Osteoblast (primary cell): ENCODE measurements around the gene CHST4. TPM values are rescaled to one million over a fixed set of nuclear protein-coding genes. Genes with fewer than 3 reads are reported as not detected.

Experiments used
- DNase-seq: peaks from one replicate; pipeline ENCODE4 v3.0.0; 2011; ENCODE audit warnings: low spot score, mixed read lengths; ENCODE audit not compliant: insufficient read length; ENCODE audit errors: missing footprints
- H2AFZ ChIP-seq: 2 replicates; pipeline ENCODE4 v1.6.0; 2011; ENCODE audit warnings: mild to moderate bottlenecking, low read length
- H3K27ac ChIP-seq: 2 replicates; pipeline ENCODE4 v1.5.1; 2011; ENCODE audit warnings: mild to moderate bottlenecking, low read depth, low read length, moderate library complexity
- H3K27me3 ChIP-seq: 2 replicates; pipeline ENCODE4 v1.6.0; 2012; ENCODE audit warnings: mild to moderate bottlenecking, control low read depth, inconsistent platforms, low read length, moderate library complexity; ENCODE audit not compliant: insufficient read depth
- H3K36me3 ChIP-seq: 2 replicates; pipeline ENCODE4 v1.5.1; 2011; ENCODE audit warnings: mild to moderate bottlenecking, low read length, control low read depth, moderate library complexity; ENCODE audit not compliant: insufficient read depth
- H3K4me1 ChIP-seq: 2 replicates; pipeline ENCODE4 v1.5.1; 2011; ENCODE audit warnings: mild to moderate bottlenecking, low read length, control low read depth, moderate library complexity; ENCODE audit not compliant: insufficient read depth
- H3K4me2 ChIP-seq: 2 replicates; pipeline ENCODE4 v1.6.0; 2011; ENCODE audit warnings: mild to moderate bottlenecking, low read length; ENCODE audit not compliant: insufficient read depth
- H3K4me3 ChIP-seq: fragments of 200-600 bp; sonication (generic); 3 replicates; pipeline ENCODE4 v1.5.1; 2012; ENCODE audit warnings: mild to moderate bottlenecking, low read length, inconsistent platforms; ENCODE audit not compliant: insufficient read depth
- H3K79me2 ChIP-seq: 2 replicates; pipeline ENCODE4 v1.6.0; 2012; ENCODE audit warnings: mild to moderate bottlenecking, low read length, control low read depth, inconsistent platforms; ENCODE audit not compliant: insufficient read depth
- H3K9me3 ChIP-seq: 2 replicates; pipeline ENCODE4 v1.5.1; 2011; ENCODE audit warnings: low read depth, low read length, control low read depth
- H4K20me1 ChIP-seq: 2 replicates; pipeline ENCODE4 v1.6.0; 2012; ENCODE audit warnings: mild to moderate bottlenecking, low read length, control low read depth; ENCODE audit not compliant: insufficient read depth
- total RNA-seq: library from RNA; depleted of rRNA; stranded (reverse); fragments of >200 nt; gene quantifications from 2 replicates; pipeline ENCODE4 v1.2.3, GENCODE V29; 2012
- TF ChIP-seq, protein P1 (sequence below): IDR thresholded peaks from 2 replicates; pipeline ENCODE4 v1.5.1; 2011; ENCODE audit warnings: mild to moderate bottlenecking, low read depth, low read length, moderate library complexity; ENCODE audit errors: extremely low read depth

CHST4 gene
- total RNA-seq, 1 donor = not detected

GRCh38 chr16:71515026-71515425 is 11.2 kb upstream of the CHST4 start:
- peaks cover 4% of the 10 kb centered on the region for H3K27me3 ChIP-seq
- no peaks in the 10 kb centered on the region for H3K36me3 ChIP-seq
- no peak overlapping the region for H2AFZ ChIP-seq
- H3K79me2 ChIP-seq = no peaks in the 10 kb centered on the region
- DNase-seq = no peak
- H3K4me2 ChIP-seq = no peak overlapping the region
- no peak overlapping the region for H3K4me3 ChIP-seq
- H3K27ac ChIP-seq = no peak overlapping the region
- TF ChIP-seq, protein P1, sequence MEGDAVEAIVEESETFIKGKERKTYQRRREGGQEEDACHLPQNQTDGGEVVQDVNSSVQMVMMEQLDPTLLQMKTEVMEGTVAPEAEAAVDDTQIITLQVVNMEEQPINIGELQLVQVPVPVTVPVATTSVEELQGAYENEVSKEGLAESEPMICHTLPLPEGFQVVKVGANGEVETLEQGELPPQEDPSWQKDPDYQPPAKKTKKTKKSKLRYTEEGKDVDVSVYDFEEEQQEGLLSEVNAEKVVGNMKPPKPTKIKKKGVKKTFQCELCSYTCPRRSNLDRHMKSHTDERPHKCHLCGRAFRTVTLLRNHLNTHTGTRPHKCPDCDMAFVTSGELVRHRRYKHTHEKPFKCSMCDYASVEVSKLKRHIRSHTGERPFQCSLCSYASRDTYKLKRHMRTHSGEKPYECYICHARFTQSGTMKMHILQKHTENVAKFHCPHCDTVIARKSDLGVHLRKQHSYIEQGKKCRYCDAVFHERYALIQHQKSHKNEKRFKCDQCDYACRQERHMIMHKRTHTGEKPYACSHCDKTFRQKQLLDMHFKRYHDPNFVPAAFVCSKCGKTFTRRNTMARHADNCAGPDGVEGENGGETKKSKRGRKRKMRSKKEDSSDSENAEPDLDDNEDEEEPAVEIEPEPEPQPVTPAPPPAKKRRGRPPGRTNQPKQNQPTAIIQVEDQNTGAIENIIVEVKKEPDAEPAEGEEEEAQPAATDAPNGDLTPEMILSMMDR = no peak
- no peaks in the 10 kb centered on the region for H3K4me1 ChIP-seq
- H3K9me3 ChIP-seq = no peaks in the 10 kb centered on the region
- no peaks in the 10 kb centered on the region for H4K20me1 ChIP-seq

DNA sequence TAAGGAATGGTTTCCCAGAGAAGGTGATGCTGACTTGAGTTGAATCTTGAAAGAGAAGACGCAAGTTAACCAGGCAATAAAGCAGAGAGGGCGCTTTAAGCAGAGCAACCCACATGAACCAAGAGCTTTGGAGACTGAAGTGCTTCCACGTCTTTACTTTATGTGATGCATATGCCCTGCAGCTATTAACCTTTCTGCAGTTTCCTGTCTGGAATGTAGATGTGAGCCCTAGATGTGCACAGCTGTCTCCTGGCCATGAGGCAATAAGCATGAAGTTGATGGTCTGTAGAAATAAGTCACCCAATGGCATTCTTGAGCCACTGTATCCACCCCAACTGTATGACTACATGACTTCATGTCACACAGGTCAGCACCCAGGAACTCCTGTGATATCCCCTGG is 5.7 kb upstream of the CHST4 start:
- Histone ChIP-seq H3K9me3 (no peaks in the 10 kb centered on the region), H3K4me1 (peaks cover 7% of the 10 kb centered on the region), H3K27ac (no peak overlapping the region), H3K79me2 (no peaks in the 10 kb centered on the region), H4K20me1 (no peaks in the 10 kb centered on the region), H3K4me2 (no peak overlapping the region), H3K4me3 (no peak overlapping the region), H3K27me3 (peaks cover 16% of the 10 kb centered on the region), H2AFZ (no peak overlapping the region), H3K36me3 (no peaks in the 10 kb centered on the region)
- TF ChIP-seq, protein P1 = no peak
- DNase-seq = no peak

- H3K27ac ChIP-seq = no peak overlapping the region
- H4K20me1 ChIP-seq = no peaks in the 10 kb centered on the region
- TF ChIP-seq, protein P1 = no peak
- peak overlapping the region; percentile 30 for H3K4me2 ChIP-seq
- no peaks in the 10 kb centered on the region for H3K36me3 ChIP-seq
- H3K27me3 ChIP-seq = peaks cover 16% of the 10 kb centered on the region
- no peak overlapping the region for H3K4me3 ChIP-seq
- peak overlapping the region; percentile 6 for H2AFZ ChIP-seq
- no peaks in the 10 kb centered on the region for H3K79me2 ChIP-seq
- peak; percentile 84 for DNase-seq
- H3K9me3 ChIP-seq = no peaks in the 10 kb centered on the region
- H3K4me1 ChIP-seq = peaks cover 17% of the 10 kb centered on the region
Measured at GRCh38 chr16:71524566-71525553, 1.4 kb upstream of the CHST4 start.

GRCh38 chr16:71528257-71528656 is 2.0 kb downstream of the CHST4 start:
- H3K79me2 ChIP-seq = no peaks in the 10 kb centered on the region
- no peaks in the 10 kb centered on the region for H4K20me1 ChIP-seq
- no peak overlapping the region for H3K4me2 ChIP-seq
- H3K27me3 ChIP-seq = peaks cover 10% of the 10 kb centered on the region
- TF ChIP-seq, protein P1 = no peak
- H3K27ac ChIP-seq = no peak overlapping the region
- no peak for DNase-seq
- no peak overlapping the region for H2AFZ ChIP-seq
- no peak overlapping the region for H3K4me3 ChIP-seq
- no peaks in the 10 kb centered on the region for H3K36me3 ChIP-seq
- H3K9me3 ChIP-seq = no peaks in the 10 kb centered on the region
- H3K4me1 ChIP-seq = peaks cover 17% of the 10 kb centered on the region
